Measurements from ENCODE around the gene RRBP1.

DNA sequence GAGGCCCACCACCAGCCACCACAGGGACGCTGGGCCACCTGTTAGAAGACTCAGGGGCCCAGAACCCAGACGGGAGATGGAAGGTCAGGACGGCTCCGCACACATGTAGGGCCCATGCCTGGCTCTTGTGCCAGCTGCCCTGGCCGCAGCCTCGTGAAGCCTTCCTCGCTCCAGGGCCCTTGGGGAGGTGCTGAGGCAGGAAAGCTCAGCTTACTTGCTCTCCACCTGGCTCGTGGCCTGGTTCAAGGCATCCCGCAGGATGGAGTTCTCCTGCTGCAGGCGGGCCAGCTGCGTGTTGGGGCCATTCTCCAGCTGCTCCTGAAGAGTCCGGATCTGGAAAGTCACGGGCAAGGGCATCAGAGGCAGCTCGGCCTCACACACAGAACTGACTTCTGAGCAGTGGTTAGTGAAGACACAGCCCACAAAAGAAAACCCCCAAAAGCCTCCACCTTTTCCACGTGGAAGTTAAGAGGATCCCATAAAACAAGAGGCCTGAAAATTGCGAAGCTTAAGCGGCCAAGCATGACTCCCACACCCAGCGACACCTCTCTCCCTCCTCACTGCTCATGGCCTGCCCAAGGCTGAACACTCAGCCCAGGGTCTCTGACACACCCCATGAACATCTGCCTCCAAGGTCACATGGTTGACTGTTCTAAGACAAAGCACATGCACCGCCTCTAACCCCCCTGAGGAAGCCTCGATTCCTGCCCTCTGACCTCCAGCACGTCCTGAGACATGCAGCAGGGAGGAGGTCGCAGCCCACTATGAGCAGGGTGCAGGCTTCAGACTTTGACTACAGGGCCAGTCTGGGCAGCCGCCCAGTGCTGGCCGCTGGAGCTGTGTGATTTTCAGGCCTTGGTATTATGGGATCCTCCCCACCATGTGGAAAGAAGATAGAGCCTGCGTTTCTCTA lies 46.5 kb downstream of the RRBP1 start:
- no peak for TF ChIP-seq CTCF (IDR thresholded peaks at IDR 0.05)
- TF ChIP-seq POLR2A (IDR thresholded peaks at IDR 0.05) = no peak
